K562 (cell line): ENCODE measurements around the gene PARD3. TPM values are rescaled to one million over a fixed set of nuclear protein-coding genes. Genes with fewer than 3 reads are reported as not detected.
A peak's percentile ranks its signal among the peaks of the same experiment; 100 is the strongest.

ENCODE experiments used
- GABPB1 ChIP-seq: sonication (generic); formaldehyde crosslinking; IDR thresholded peaks from 2 replicates; pipeline ENCODE4 v1.8.0; 2022; ENCODE audit warnings: mild to moderate bottlenecking, missing genetic modification reagents
- JUNB ChIP-seq: fragments of 450-650 bp; formaldehyde crosslinking; conservative IDR thresholded peaks from 2 replicates; pipeline ENCODE4 v1.4.0; 2020; ENCODE audit warnings: mild to moderate bottlenecking
- KAT8 ChIP-seq: fragments of 450-650 bp; IDR thresholded peaks from 2 replicates; pipeline ENCODE4 v1.6.1; 2016; ENCODE audit warnings: low read depth, mild to moderate bottlenecking
- MEIS2 ChIP-seq: fragments of 450-650 bp; IDR thresholded peaks from 2 replicates; pipeline ENCODE4 v1.6.1; 2014; ENCODE audit warnings: mild to moderate bottlenecking; ENCODE audit not compliant: partially characterized antibody
- PKNOX1 ChIP-seq: fragments of 450-650 bp; IDR thresholded peaks from 2 replicates; pipeline ENCODE4 v1.6.1; 2016
- RAD21 ChIP-seq, 2 experiments: fragments of 250-450 bp in 1 of 2; fragments of 450-650 bp in 1 of 2; sonication (Bioruptor Pico) in 1 of 2; formaldehyde crosslinking in 1 of 2; IDR thresholded peaks in 1 of 2; conservative IDR thresholded peaks in 1 of 2; 2 replicates each; pipeline versions ENCODE4 v1.4.0 to v1.8.0; 2020 to 2022; ENCODE audit warnings: mild to moderate bottlenecking in 2 of 2, moderate library complexity in 1 of 2
- SMC3 ChIP-seq: conservative IDR thresholded peaks from 2 replicates; pipeline ENCODE4 v1.6.1; 2011; ENCODE audit warnings: low read depth, low read length, improper control_type of control experiment; ENCODE audit not compliant: insufficient read depth
- TRIM25 ChIP-seq: fragments of 450-650 bp; IDR thresholded peaks from 2 replicates; pipeline ENCODE4 v1.7.0; 2016; ENCODE audit warnings: borderline replicate concordance
- ZBTB40 ChIP-seq, 2 experiments: fragments of 450-650 bp in 1 of 2; sonication (generic) in 1 of 2; formaldehyde crosslinking in 1 of 2; IDR thresholded peaks; 2 replicates each; pipeline versions ENCODE4 v1.7.1 to v1.9.0; 2016 to 2022; ENCODE audit warnings: inconsistent platforms in 1 of 2, mild to moderate bottlenecking in 1 of 2, missing genetic modification reagents in 1 of 2
- ZNF184 ChIP-seq: sonication (generic); formaldehyde crosslinking; IDR thresholded peaks from 2 replicates; pipeline ENCODE4 v1.5.0; 2020; ENCODE audit warnings: missing genetic modification reagents
- polyA plus RNA-seq, 8 experiments: library from polyadenylated mRNA; depleted of rRNA in 4 of 8; stranded (reverse) in 5 of 8; unstranded in 3 of 8; fragments of >200 nt; fragmentation: Nextera tagmentation in 2 of 8; fragmentation: Illumina TruSeq in 1 of 8; extraction: Ambion mirVana in 2 of 8; extraction: Trizol in 1 of 8; gene quantifications; 2 replicates each; pipeline versions ENCODE4 v1.2.1 to v1.2.3, GENCODE V29; 2011 to 2014; ENCODE audit warnings: inconsistent platforms in 1 of 8, missing spikeins in 1 of 8
- total RNA-seq, 7 experiments: library from RNA; depleted of rRNA in 6 of 7; stranded (reverse); fragments of >200 nt in 6 of 7; fragmentation: Illumina TruSeq in 2 of 7; extraction: Trizol in 2 of 7; gene quantifications; 2 replicates each; pipeline versions ENCODE4 v1.2.1 to v1.2.3, GENCODE V29; 2011 to 2021; ENCODE audit warnings: low replicate concordance in 1 of 7

Gene PARD3
- total and polyA plus RNA-seq, 9 of the 15 experiments (the other 6 are each of a cell fraction or from before 2014, with no cell fraction given): 2.7 to 11.7 (median 7.7) TPM

GRCh38 chr10:34655286-34656170 lies 159.6 kb downstream of the PARD3 start (continued):
- peak; percentile 40; the same call in 1 of the 2 replicates for TF ChIP-seq SMC3
- TF ChIP-seq JUNB: no peak
- peak; percentile 49 to 55 for TF ChIP-seq RAD21 (CRISPR knock-in tag; conservative IDR thresholded peaks at IDR 0.05 in 1 of 2, IDR thresholded peaks at IDR 0.05 in 1 of 2)
- no peak for TF ChIP-seq PKNOX1
- no peak for TF ChIP-seq MEIS2
- no peak for TF ChIP-seq KAT8
- TF ChIP-seq GABPB1 (CRISPR knock-in tag): no peak
- TF ChIP-seq ZNF184: no peak
- TF ChIP-seq TRIM25: no peak
- TF ChIP-seq ZBTB40 (IDR thresholded peaks at IDR 0.05): peak; percentile 79
- TF ChIP-seq ZBTB40 (CRISPR knock-in tag; IDR thresholded peaks at IDR 0.05): peak; percentile 38; the same call in 1 of the 2 replicates
